Measurements from ENCODE around the gene PRRT2.

Gene PRRT2

DNA sequence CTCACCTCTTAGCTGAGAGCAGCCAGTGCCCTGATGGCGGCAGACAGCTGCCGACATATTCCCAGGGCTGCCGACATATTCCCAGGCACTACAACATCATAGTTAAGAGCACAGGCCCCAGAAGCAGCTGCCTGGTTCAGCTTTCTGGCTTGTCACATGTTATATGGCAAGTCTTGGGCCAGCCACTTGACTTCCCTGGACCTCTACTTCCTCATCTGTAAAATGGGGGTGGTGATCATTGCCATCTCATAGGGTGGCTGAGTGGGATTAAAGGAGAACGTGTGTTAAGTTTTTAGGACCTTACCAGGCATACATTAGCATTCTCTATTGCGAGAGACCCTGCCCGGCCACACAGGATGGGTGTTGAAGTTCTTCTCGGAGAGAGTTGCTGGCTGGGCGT, 31.9 kb downstream of the PRRT2 start:
- DNase-seq (ENCODE audit: extremely low read depth, low read depth) = no peak
- TF ChIP-seq, protein P1, sequence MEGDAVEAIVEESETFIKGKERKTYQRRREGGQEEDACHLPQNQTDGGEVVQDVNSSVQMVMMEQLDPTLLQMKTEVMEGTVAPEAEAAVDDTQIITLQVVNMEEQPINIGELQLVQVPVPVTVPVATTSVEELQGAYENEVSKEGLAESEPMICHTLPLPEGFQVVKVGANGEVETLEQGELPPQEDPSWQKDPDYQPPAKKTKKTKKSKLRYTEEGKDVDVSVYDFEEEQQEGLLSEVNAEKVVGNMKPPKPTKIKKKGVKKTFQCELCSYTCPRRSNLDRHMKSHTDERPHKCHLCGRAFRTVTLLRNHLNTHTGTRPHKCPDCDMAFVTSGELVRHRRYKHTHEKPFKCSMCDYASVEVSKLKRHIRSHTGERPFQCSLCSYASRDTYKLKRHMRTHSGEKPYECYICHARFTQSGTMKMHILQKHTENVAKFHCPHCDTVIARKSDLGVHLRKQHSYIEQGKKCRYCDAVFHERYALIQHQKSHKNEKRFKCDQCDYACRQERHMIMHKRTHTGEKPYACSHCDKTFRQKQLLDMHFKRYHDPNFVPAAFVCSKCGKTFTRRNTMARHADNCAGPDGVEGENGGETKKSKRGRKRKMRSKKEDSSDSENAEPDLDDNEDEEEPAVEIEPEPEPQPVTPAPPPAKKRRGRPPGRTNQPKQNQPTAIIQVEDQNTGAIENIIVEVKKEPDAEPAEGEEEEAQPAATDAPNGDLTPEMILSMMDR (IDR thresholded peaks at IDR 0.05; ENCODE audit: low read depth, low read length) = no peak

DNA sequence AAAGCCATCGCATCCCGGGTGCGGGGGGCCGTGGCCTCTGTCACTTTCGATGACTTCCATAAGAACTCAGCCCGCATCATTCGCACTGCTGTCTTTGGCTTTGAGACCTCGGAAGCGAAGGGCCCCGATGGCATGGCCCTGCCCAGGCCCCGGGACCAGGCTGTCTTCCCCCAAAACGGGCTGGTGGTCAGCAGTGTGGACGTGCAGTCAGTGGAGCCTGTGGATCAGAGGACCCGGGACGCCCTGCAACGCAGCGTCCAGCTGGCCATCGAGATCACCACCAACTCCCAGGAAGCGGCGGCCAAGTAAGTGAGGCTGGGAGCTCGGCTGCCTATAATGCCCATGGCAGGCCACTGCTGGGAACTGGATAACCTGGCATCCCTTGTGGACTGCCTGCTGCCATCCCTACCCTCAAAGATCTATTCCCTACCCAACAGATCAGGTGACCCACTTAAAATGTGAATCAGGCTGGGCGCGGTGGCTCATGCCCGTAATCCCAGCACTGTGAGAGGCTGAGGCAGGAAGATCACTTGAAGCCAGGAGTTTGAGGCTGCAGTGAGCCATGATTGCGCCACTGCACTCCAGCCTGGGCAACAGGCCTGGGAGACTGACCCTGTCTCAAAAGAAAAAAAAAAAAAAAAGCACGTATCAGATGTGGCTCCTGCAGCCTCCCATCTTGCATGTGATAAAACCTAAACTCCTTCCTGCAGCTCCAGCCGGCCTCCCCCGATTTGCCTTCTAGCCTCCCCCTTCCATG, 32.8 kb downstream of the PRRT2 start:
- DNase-seq (ENCODE audit: extremely low read depth, low read depth) = no peak
- TF ChIP-seq, protein P1 (IDR thresholded peaks at IDR 0.05; ENCODE audit: low read depth, low read length) = no peak

DNA sequence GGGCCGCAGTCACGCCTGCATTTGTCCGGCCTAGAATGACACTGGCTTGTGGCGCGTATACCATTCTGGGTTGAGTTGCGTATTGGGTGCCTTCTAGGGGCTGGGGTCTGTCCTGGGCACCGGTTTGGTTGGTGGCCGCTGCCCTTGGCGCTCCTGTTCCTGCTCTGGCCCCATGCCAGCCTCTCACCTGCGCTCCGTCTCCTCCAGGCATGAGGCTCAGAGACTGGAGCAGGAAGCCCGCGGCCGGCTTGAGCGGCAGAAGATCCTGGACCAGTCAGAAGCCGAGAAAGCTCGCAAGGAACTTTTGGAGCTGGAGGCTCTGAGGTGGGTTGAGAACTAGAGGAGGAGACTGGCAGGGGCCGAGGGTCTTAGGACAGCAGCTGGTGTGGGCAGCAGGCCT, 33.7 kb downstream of the PRRT2 start:
- no peak for DNase-seq (ENCODE audit: extremely low read depth, low read depth)
- TF ChIP-seq, protein P1 (IDR thresholded peaks at IDR 0.05; ENCODE audit: low read depth, low read length) = no peak

DNA sequence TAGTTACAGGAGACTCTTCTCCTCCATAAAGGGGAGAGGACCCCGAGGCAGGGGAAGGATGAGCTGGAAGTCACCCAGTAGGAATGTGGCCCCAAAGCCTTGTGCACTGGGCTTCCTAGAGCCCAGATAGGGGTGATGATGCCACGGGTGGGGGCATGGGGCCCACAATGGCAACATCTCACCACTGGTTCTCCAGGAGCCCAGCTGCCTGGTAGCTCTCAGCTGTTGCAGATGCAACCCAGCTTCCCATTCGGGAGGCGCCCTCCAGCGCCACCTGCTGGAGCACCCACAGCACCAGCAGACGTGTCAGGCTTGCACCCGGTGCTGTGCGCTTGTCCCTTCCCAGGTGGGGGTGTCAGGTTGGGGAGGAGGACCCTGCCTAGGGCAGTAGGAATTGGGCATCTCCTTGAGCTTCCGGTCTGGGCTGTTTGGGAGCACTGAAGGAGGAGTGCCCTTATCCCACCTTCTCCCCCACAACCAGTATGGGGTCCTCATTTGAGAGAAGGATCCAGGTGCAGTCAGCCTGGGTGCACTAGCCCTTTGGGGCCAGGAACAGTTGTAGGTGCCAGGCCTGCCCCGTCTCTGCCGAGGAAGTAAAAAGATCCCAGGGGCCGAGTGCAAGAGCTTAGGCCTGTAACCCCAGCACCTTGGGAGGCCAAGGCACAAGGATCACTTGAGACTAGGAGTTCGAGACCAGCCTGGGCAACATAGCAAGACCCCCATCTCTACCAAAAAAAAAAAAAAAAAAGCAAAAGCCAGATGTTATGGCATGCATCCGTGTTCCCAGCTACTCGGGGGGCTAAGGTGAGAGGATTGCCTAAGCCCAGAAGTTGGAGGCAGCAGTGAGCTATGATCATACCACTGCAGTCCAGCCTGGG, 36.7 kb downstream of the PRRT2 start:
- no peak for DNase-seq (ENCODE audit: extremely low read depth, low read depth)

DNA sequence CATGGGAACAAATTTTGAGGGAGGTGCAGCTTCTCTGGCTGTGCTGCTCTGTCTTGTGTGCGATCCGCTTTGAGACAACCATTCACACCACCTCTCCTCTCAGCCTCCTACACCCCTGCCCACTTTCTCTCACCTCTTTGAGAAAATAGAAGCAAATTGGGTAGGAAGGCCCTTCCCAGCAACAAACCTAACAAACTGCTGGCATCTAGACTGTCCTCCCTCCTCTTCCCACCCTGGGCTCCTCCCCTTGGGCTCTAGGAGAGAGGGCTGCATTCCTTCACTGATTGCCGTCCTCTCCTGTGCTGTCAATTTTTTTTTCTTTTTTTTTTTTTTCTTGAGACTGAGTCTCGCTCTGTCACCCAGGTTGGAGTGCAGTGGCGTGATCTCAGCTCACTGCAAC, 37.5 kb downstream of the PRRT2 start:
- TF ChIP-seq, protein P1 (IDR thresholded peaks at IDR 0.05; ENCODE audit: low read depth, low read length) = no peak
- DNase-seq (ENCODE audit: extremely low read depth, low read depth) = no peak

More for the DNA sequence above, 36.7 kb downstream of the PRRT2 start:
- TF ChIP-seq, protein P1 (IDR thresholded peaks at IDR 0.05; ENCODE audit: low read depth, low read length) = peak; percentile 88

DNA sequence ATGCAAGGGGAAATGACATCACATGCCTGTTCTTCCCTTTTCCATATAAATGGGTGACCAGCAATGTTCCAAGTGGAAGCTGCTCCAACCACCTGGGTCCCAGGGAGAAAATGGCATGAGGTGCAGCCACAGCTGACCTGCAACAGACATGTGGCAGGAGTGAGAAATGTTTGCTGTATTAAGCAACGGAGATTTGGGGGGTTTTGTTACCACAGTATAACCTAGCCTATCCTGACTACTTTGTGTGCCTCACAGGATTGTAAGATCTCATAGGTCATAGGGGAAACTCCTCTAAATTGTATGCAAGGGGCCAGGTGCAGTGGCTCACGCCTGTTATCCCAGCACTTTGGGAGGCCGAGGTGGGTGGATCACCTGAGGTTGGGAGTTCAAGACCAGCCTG, 39.0 kb downstream of the PRRT2 start:
- DNase-seq (ENCODE audit: extremely low read depth, low read depth) = no peak
- TF ChIP-seq, protein P1 (IDR thresholded peaks at IDR 0.05; ENCODE audit: low read depth, low read length) = no peak

DNA sequence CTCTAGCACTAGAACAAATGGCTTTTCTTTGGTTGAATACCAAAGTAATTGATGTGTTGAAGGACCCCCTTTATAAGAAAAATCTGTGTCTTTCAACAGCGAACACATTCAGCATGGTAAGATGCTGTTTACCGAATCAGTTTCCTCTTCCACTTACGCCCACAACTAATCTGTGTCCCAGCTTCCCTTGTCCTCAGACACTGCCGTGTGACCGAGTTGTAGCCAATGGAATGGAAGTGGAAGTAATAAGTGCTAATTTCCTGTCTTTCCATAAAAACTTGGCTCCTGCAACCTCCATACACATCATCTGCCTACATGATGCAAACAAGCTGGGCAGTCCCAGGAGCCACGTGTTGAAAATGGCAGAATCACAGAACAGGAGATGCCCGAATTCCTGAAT, 40.7 kb downstream of the PRRT2 start:
- TF ChIP-seq, protein P1 (IDR thresholded peaks at IDR 0.05; ENCODE audit: low read depth, low read length) = no peak
- DNase-seq (ENCODE audit: extremely low read depth, low read depth) = peak; percentile 38

All from AG09319 (cell line).